ENCODE results near the gene GAPDH. TPM values are rescaled to one million over a fixed set of nuclear protein-coding genes. Genes with fewer than 3 reads are reported as not detected.

GAPDH gene
- total and polyA plus RNA-seq, 8 donors, result 579 to 2,765 (median 1,254) TPM

DNA sequence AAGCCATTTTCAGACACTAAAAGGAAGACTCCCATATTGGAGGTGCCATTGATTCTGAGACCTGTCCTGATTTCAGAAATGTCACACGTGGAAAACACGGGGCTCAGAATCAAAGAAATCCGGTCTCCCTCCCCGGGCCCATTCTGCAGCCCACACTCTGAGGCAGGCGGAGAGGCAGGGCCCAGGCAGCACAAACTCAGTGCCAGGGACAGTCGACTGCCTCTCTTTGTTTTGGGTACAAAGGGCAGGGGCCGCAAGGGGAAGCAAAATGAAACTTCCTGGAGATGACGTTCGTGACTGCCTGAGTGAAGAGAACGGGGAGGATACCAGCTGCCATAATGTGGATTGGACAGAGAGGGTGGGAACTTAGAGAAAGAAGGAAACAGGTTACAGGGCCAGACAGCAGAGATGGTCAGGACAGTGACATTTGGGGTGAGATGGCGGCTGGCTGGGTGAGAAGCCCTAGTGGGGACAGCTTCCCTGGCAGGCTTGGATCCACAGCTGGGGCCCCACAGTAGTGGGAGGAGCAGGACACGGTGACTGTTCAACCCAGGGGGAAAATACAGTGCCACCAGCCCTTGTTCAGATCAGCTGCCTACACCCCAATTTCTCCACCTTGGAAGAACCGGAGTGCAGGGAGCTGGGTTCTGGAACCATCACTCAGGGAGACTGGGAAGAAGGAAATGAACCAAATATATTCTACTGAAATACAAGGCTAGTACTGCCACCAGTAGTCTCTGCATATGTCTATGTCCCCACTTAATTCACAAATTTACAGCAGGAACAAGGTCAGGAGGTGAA lies 8.1 kb downstream of the GAPDH start:
- peaks cover 35 to 74% (median 58%) of the 10 kb centered on the region in 4 donors for H3K36me3 ChIP-seq
- H3K4me1 ChIP-seq, result peaks cover 27 to 53% (median 33%) of the 10 kb centered on the region in 4 donors
- H3K9me3 ChIP-seq, result no peaks in the 10 kb centered on the region
- TF ChIP-seq CTCF (IDR thresholded peaks at IDR 0.05) (no peak), EP300 (IDR thresholded peaks at IDR 0.05) (no peak), POLR2A (IDR thresholded peaks at IDR 0.05) (no peak), POLR2AphosphoS5 (IDR thresholded peaks at IDR 0.05) (no peak)
- intact Hi-C loops (cut with DNase I; ENCODE audit: low total_unique reads), result no loop called here
- H3K4me3 ChIP-seq, result no peak overlapping the region
- no peaks in the 10 kb centered on the region for H3K27me3 ChIP-seq
- peak in 1 of 2 donors; percentile 88 for DNase-seq
- H3K27ac ChIP-seq, result peak overlapping the region in 4 of 5 donors; percentile 41 to 100 (median 74)
- 57 to 72% (median 62%) methylated on average over 13 of the region's 13 CpGs for WGBS, 5 donors

DNA sequence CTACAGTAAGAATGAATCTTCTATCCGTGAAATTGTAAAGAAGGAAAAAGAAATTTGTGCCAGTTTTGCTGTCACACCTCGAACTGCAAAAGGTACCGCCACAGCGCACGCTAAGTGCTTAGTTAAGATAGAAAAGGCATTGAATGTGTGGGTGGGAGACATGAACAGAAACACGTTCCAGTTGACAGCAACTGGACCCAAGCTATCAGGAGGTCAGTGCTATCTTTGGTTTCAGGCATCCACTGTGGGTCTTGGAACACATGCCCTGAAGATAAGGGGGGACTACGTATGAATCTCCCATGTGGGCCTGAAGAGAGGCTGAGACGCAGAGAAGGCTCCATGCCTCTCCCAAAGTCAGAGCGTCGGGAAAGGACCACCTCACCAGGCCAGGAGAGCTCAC lies 11.7 kb downstream of the GAPDH start:
- TF ChIP-seq EP300 (IDR thresholded peaks at IDR 0.05) (no peak), CTCF (IDR thresholded peaks at IDR 0.05) (no peak), POLR2AphosphoS5 (IDR thresholded peaks at IDR 0.05) (no peak), POLR2A (IDR thresholded peaks at IDR 0.05) (no peak)
- Histone ChIP-seq H3K4me3 (no peak overlapping the region), H3K4me1 (peaks cover 13 to 52% (median 23%) of the 10 kb centered on the region in 4 donors), H3K27ac (no peak overlapping the region), H3K27me3 (no peaks in the 10 kb centered on the region), H3K36me3 (peaks cover 29 to 86% (median 68%) of the 10 kb centered on the region in 4 donors), H3K9me3 (no peaks in the 10 kb centered on the region)
- WGBS, 5 donors, result 82 to 91% (median 86%) methylated on average over 10 of the region's 10 CpGs
- no peak for DNase-seq
- intact Hi-C loops (cut with DNase I; ENCODE audit: low total_unique reads), result no loop called here

- no peaks in the 10 kb centered on the region for H3K27me3 ChIP-seq
- peaks cover 29 to 76% (median 66%) of the 10 kb centered on the region in 4 donors for H3K36me3 ChIP-seq
- peak overlapping the region in 4 of 5 donors; percentile 15 to 81 (median 38) for H3K27ac ChIP-seq
- H3K4me3 ChIP-seq, result no peak overlapping the region
- WGBS, 5 donors, result 83 to 95% (median 92%) methylated on average over 1 of the region's 1 CpG
- H3K4me1 ChIP-seq, result peaks cover 7 to 52% (median 32%) of the 10 kb centered on the region in 4 donors
- DNase-seq, result no peak
- no peaks in the 10 kb centered on the region for H3K9me3 ChIP-seq
- TF ChIP-seq CTCF (IDR thresholded peaks at IDR 0.05) (no peak), EP300 (IDR thresholded peaks at IDR 0.05) (no peak), POLR2AphosphoS5 (IDR thresholded peaks at IDR 0.05) (no peak), POLR2A (IDR thresholded peaks at IDR 0.05) (no peak)
- intact Hi-C loops (cut with DNase I; ENCODE audit: low total_unique reads), result no loop called here
Measured at GRCh38 chr12:6547566-6547965, 13.2 kb downstream of the GAPDH start.

DNA sequence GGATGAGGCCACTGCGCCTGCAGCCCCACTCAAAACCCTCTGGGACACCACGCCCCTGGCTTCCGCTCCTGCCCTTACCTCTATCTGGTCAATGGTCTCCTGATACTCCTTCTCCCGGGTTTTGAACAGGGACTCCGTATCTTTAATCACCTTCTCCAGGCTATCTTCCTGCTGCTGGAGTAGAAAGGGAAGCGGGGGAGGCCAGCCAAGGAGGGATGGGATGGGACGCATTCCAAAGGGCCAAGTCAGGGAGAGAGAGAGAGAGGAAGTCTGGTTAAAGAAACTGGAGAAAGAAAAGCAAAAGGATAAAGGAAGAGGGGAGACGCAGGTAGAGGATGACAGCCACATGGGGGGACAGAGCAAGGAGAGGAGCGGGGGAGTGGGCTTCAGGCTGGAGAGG lies 13.7 kb downstream of the GAPDH start:
- peak in 1 of 2 donors; percentile 65 for DNase-seq
- peak overlapping the region in 4 of 5 donors; percentile 15 to 81 (median 46) for H3K27ac ChIP-seq
- H3K36me3 ChIP-seq, result peaks cover 29 to 71% (median 63%) of the 10 kb centered on the region in 4 donors
- 66 to 82% (median 75%) methylated on average over 9 of the region's 9 CpGs for WGBS, 5 donors
- intact Hi-C loops (cut with DNase I; ENCODE audit: low total_unique reads), result no loop called here
- H3K4me1 ChIP-seq, result peaks cover 9 to 54% (median 36%) of the 10 kb centered on the region in 4 donors
- H3K27me3 ChIP-seq, result no peaks in the 10 kb centered on the region
- no peak overlapping the region for H3K4me3 ChIP-seq
- no peak for TF ChIP-seq EP300 (IDR thresholded peaks at IDR 0.05)
- no peak for TF ChIP-seq POLR2A (IDR thresholded peaks at IDR 0.05)
- no peak for TF ChIP-seq POLR2AphosphoS5 (IDR thresholded peaks at IDR 0.05)
- TF ChIP-seq CTCF (IDR thresholded peaks at IDR 0.05), result no peak
- no peaks in the 10 kb centered on the region for H3K9me3 ChIP-seq

Measured in stomach (tissue), 9 donors.